NCI-H2171 treated with DMSO at 0.1 percent for 48 hours (cell line): ENCODE measurements around the gene BTAF1.

Source experiments
- DNase-seq: peaks from one replicate; lab custom pipeline; 2025; lab: John Stamatoyannopoulos, UW

BTAF1 gene

GRCh38 chr10:92052088-92052487, 128.5 kb downstream of the BTAF1 start:
- no peak for DNase-seq

GRCh38 chr10:92052741-92053140, 129.2 kb downstream of the BTAF1 start:
- DNase-seq, result no peak

GRCh38 chr10:92054807-92055206, 131.2 kb downstream of the BTAF1 start:
- DNase-seq, result no peak

- DNase-seq, result no peak
These were observed 138.7 kb downstream of the BTAF1 start for GRCh38 chr10:92062273-92062672.

GRCh38 chr10:92064506-92064905, 140.9 kb downstream of the BTAF1 start:
- no peak for DNase-seq

- DNase-seq, result no peak
These were observed 142.8 kb downstream of the BTAF1 start for GRCh38 chr10:92066386-92066785.

- DNase-seq, result no peak
These were observed 145.3 kb downstream of the BTAF1 start for GRCh38 chr10:92068900-92069299.

GRCh38 chr10:92074126-92074887, 150.7 kb downstream of the BTAF1 start:
- no peak for DNase-seq

- DNase-seq, result no peak
These were observed 152.3 kb downstream of the BTAF1 start for GRCh38 chr10:92075829-92076228.

- no peak for DNase-seq
These were observed 153.2 kb downstream of the BTAF1 start for GRCh38 chr10:92076722-92077121.

- no peak for DNase-seq
These were observed 155.4 kb downstream of the BTAF1 start for GRCh38 chr10:92079003-92079402.
